Keratinocyte (primary cell): ENCODE results near the gene COMT. TPM values are rescaled to one million over a fixed set of nuclear protein-coding genes. Genes with fewer than 3 reads are reported as not detected.

Experiments used
- DNase-seq: peaks from one replicate; pipeline ENCODE4 v3.0.0-alpha.2; 2011; ENCODE audit warnings: low read depth, missing footprints, low spot score
- FAIRE-seq: peaks from 2 replicates; lab custom pipeline; 2011; peaks lifted over from hg19 to GRCh38; lab: Jason Lieb, UNC
- H2AFZ ChIP-seq: 2 replicates; pipeline ENCODE4 v1.6.0; 2012; ENCODE audit warnings: low read length, control low read depth, inconsistent platforms; ENCODE audit not compliant: control insufficient read depth
- H3K27ac ChIP-seq: 2 replicates; pipeline ENCODE4 v1.5.1; 2011; ENCODE audit warnings: low read length; ENCODE audit not compliant: control insufficient read depth, insufficient read depth
- H3K27me3 ChIP-seq: 3 replicates; pipeline ENCODE4 v1.6.0; 2011; ENCODE audit warnings: low read length; ENCODE audit not compliant: control insufficient read depth, insufficient read depth; ENCODE audit errors: extremely low read depth
- H3K36me3 ChIP-seq, 2 experiments: 2 replicates in 1 of 2; 3 replicates in 1 of 2; pipeline ENCODE4 v1.5.1; 2011; ENCODE audit warnings: low read length in 2 of 2, mild to moderate bottlenecking in 1 of 2; ENCODE audit not compliant: control insufficient read depth in 2 of 2, insufficient read depth in 2 of 2; ENCODE audit errors: extremely low read depth in 1 of 2
- H3K4me1 ChIP-seq: 3 replicates; pipeline ENCODE4 v1.5.1; 2011; ENCODE audit warnings: low read length; ENCODE audit not compliant: control insufficient read depth, insufficient read depth; ENCODE audit errors: extremely low read depth
- H3K4me2 ChIP-seq: 3 replicates; pipeline ENCODE4 v1.6.0; 2011; ENCODE audit warnings: low read depth, low read length; ENCODE audit not compliant: control insufficient read depth, insufficient read depth; ENCODE audit errors: extremely low read depth
- H3K4me3 ChIP-seq, 3 experiments: fragments of 200-600 bp in 1 of 3; sonication (generic) in 1 of 3; 2 replicates in 2 of 3; 3 replicates in 1 of 3; pipeline ENCODE4 v1.5.1; 2011 to 2016; ENCODE audit warnings: low read length in 3 of 3, mild to moderate bottlenecking in 3 of 3, control low read depth in 2 of 3, inconsistent platforms in 1 of 3, low read depth in 1 of 3, mixed read lengths in 1 of 3, mixed run types in 1 of 3, moderate library complexity in 1 of 3; ENCODE audit not compliant: control insufficient read depth in 2 of 3, insufficient read depth in 2 of 3; ENCODE audit errors: extremely low read depth in 1 of 3
- H3K79me2 ChIP-seq: 2 replicates; pipeline ENCODE4 v1.6.0; 2012; ENCODE audit warnings: low read length; ENCODE audit not compliant: control insufficient read depth, insufficient read depth
- H3K9ac ChIP-seq: 3 replicates; pipeline ENCODE4 v1.6.0; 2011; ENCODE audit warnings: low read length; ENCODE audit not compliant: control insufficient read depth, insufficient read depth; ENCODE audit errors: extremely low read depth
- H3K9me1 ChIP-seq: 3 replicates; pipeline ENCODE4 v1.6.0; 2011; ENCODE audit warnings: low read length; ENCODE audit not compliant: control insufficient read depth, insufficient read depth; ENCODE audit errors: extremely low read depth
- H3K9me3 ChIP-seq: 2 replicates; pipeline ENCODE4 v1.5.1; 2012; ENCODE audit warnings: low read depth, low read length; ENCODE audit not compliant: control insufficient read depth
- H4K20me1 ChIP-seq: 3 replicates; pipeline ENCODE4 v1.6.0; 2011; ENCODE audit warnings: low read length; ENCODE audit not compliant: control insufficient read depth, insufficient read depth; ENCODE audit errors: extremely low read depth
- CTCF ChIP-seq, 3 experiments: IDR thresholded peaks in 1 of 3; conservative IDR thresholded peaks in 1 of 3; optimal IDR thresholded peaks in 1 of 3; 2 replicates in 2 of 3; 3 replicates in 1 of 3; pipeline versions ENCODE3 to v1.5.1; 2011; ENCODE audit warnings: low read length in 3 of 3, mild to moderate bottlenecking in 3 of 3, moderate library complexity in 2 of 3, control low read depth in 1 of 3, inconsistent platforms in 1 of 3; ENCODE audit not compliant: insufficient read depth in 2 of 3; ENCODE audit errors: extremely low read depth in 1 of 3
- EZH2 ChIP-seq: IDR thresholded peaks from one replicate; pipeline ENCODE4 v1.6.1; 2012; ENCODE audit warnings: inconsistent platforms, mild to moderate bottlenecking, low read length, moderate library complexity
- dilution Hi-C: fragments of 300-500 bp; cut with MboI; formaldehyde crosslinking; loops from one replicate; pipeline ENCODE4 v1.7.0; 2020; ENCODE audit warnings: low sequenced_read_pairs; ENCODE audit not compliant: extremely low pct_ligation_motif_present
- polyA plus RNA-seq, 5 experiments: library from polyadenylated mRNA; depleted of rRNA in 3 of 5; stranded (reverse) in 3 of 5; stranded (forward) in 1 of 5; unstranded in 1 of 5; fragments of >200 nt; gene quantifications; 1 replicate in 1 of 5; 2 replicates in 3 of 5; 3 replicates in 1 of 5; pipeline versions ENCODE4 v1.2.1 to v1.2.3, GENCODE V29; 2011 to 2012; ENCODE audit warnings: missing spikeins in 2 of 5, low read depth in 1 of 5, low replicate concordance in 1 of 5

Gene COMT
- polyA plus RNA-seq, 1 donor (not counting 4 experiments of a cell fraction or from before 2014, with no cell fraction given): 139 TPM

- dilution Hi-C loops: no loop called here
- Histone ChIP-seq H3K4me2 (peak overlapping the region; percentile 90), H4K20me1 (no peaks in the 10 kb centered on the region), H3K9me3 (no peaks in the 10 kb centered on the region), H3K36me3 (no peaks in the 10 kb centered on the region), H3K9me1 (peaks cover 5% of the 10 kb centered on the region), H3K79me2 (no peaks in the 10 kb centered on the region), H3K4me1 (peaks cover 39% of the 10 kb centered on the region), H3K4me3 (peak overlapping the region; percentile 71 to 80 (median 72)), H3K27me3 (no peaks in the 10 kb centered on the region), H2AFZ (peak overlapping the region; percentile 71), H3K9ac (peak overlapping the region; percentile 75), H3K27ac (no peak overlapping the region)
- TF ChIP-seq EZH2 (no peak), CTCF (optimal IDR thresholded peaks at IDR 0.05 in 1 of 3, IDR thresholded peaks at IDR 0.05 in 1 of 3, conservative IDR thresholded peaks at IDR 0.05 in 1 of 3; ENCODE audit: extremely low read depth in 1 of 3, insufficient read depth in 2 of 3, low read length in 3 of 3) (no peak)
- FAIRE-seq: no peak
- DNase-seq: no peak
Observed at GRCh38 chr22:19986011-19986409, 44.4 kb downstream of the COMT start.

GRCh38 chr22:19986410-19987341, 45.1 kb downstream of the COMT start:
- dilution Hi-C loops: no loop called here
- Histone ChIP-seq H3K27me3 (no peaks in the 10 kb centered on the region), H2AFZ (peak overlapping the region; percentile 71), H3K9me3 (no peaks in the 10 kb centered on the region), H3K4me1 (peaks cover 39% of the 10 kb centered on the region), H3K79me2 (no peaks in the 10 kb centered on the region), H4K20me1 (no peaks in the 10 kb centered on the region), H3K36me3 (no peaks in the 10 kb centered on the region), H3K4me3 (peak overlapping the region; percentile 71 to 80 (median 72)), H3K27ac (peak overlapping the region; percentile 47), H3K9me1 (peaks cover 5% of the 10 kb centered on the region), H3K9ac (peak overlapping the region; percentile 75), H3K4me2 (peak overlapping the region; percentile 90)
- FAIRE-seq: peak; percentile 71
- no peak for DNase-seq
- no peak for TF ChIP-seq CTCF (optimal IDR thresholded peaks at IDR 0.05 in 1 of 3, IDR thresholded peaks at IDR 0.05 in 1 of 3, conservative IDR thresholded peaks at IDR 0.05 in 1 of 3; ENCODE audit: extremely low read depth in 1 of 3, insufficient read depth in 2 of 3, low read length in 3 of 3)
- TF ChIP-seq EZH2: no peak
